ENCODE results near the gene JAML.

JAML gene

GRCh38 chr11:118145285-118146227 is 79.3 kb downstream of the JAML start:
- TF ChIP-seq CTCF (IDR thresholded peaks at IDR 0.05; ENCODE audit: insufficient read depth, low read depth, low read length, missing control alignments), result peak; percentile 87
- DNase-seq (ENCODE audit: low read depth), result peak; percentile 86
- H3K4me3 ChIP-seq (ENCODE audit: low read depth, low read length), result peak overlapping the region; percentile 66

- H3K4me3 ChIP-seq (ENCODE audit: low read depth, low read length), result no peak overlapping the region
- no peak for TF ChIP-seq CTCF (IDR thresholded peaks at IDR 0.05; ENCODE audit: insufficient read depth, low read depth, low read length, missing control alignments)
- no peak for DNase-seq (ENCODE audit: low read depth)
Observed at GRCh38 chr11:118144301-118145268, 80.2 kb downstream of the JAML start.
